ENCODE measurements around the gene STK4.

STK4 gene

DNA sequence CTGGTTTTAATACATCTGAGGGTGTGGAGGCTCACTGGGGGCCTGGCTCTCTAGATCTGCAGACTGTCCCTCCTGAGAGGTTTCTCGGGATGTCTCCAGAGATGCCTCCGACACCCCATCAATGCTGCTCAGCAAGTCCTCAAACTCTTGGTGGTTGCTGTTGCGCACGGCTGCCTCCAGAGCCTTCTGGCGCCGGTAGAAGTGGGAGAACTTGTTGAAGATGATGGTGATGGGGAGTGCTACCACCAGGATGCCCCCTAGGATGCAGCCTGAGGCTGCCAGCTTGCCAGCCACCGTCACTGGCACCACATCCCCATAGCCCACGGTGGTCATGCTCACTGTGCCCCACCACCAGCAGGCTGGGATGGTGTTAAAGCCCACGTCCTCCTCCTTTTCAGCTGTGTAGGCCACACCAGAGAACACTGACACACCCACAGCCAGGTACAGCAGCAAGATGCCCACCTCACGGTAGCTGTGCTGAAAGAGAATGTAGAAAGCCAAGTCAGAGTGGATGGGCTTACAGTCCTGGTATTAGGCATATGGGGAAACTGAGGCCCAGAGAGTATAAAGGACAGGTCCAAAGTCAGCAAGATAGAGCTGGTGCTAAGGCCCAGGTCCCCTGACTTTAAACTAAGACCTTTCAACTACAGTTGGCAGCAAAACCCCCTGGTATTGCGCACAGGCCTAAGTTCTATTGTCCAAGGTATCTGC is 128.7 kb downstream of the STK4 start:
- H3K27me3 ChIP-seq = peaks cover 41% of the 10 kb centered on the region

DNA sequence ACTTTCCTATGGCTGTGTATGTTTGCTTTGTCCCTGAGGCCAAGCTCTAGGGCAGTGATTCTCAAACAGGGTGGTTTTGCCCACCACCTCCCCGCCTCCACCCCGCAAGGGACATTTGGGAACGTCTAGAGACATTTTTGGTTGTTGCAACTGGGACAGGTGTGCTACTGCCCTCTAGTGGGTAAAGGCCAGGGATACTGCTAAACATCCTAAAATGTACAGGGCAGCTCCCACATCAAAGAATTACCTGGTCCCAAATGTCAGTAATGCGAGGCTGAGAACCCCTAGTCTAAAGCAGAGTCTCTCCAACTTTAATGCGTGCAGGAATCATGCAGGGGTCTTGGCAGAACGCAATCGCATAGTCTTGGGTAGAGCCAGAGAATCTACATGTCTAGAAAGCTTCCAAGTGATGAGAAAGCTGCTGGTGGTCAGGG is 129.5 kb downstream of the STK4 start:
- Histone ChIP-seq H3K9me3 (no peaks in the 10 kb centered on the region), H3K4me1 (ENCODE audit: control insufficient read depth in 1 of 2, insufficient read depth in 1 of 2, low read depth in 1 of 2, low read length in 1 of 2) (peaks cover 12 to 13% of the 10 kb centered on the region in 2 experiments), H3K27me3 (peaks cover 49% of the 10 kb centered on the region), H3K27ac (no peak overlapping the region), H3K36me3 (peaks cover 38% of the 10 kb centered on the region), H3K4me3 (ENCODE audit: low read depth in 1 of 2, low read length in 1 of 2) (no peak overlapping the region)
- TF ChIP-seq, protein P1, sequence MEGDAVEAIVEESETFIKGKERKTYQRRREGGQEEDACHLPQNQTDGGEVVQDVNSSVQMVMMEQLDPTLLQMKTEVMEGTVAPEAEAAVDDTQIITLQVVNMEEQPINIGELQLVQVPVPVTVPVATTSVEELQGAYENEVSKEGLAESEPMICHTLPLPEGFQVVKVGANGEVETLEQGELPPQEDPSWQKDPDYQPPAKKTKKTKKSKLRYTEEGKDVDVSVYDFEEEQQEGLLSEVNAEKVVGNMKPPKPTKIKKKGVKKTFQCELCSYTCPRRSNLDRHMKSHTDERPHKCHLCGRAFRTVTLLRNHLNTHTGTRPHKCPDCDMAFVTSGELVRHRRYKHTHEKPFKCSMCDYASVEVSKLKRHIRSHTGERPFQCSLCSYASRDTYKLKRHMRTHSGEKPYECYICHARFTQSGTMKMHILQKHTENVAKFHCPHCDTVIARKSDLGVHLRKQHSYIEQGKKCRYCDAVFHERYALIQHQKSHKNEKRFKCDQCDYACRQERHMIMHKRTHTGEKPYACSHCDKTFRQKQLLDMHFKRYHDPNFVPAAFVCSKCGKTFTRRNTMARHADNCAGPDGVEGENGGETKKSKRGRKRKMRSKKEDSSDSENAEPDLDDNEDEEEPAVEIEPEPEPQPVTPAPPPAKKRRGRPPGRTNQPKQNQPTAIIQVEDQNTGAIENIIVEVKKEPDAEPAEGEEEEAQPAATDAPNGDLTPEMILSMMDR (IDR thresholded peaks at IDR 0.05) = no peak

More for the DNA sequence above, 128.7 kb downstream of the STK4 start:
- Histone ChIP-seq H3K4me1 (ENCODE audit: control insufficient read depth in 1 of 2, insufficient read depth in 1 of 2, low read depth in 1 of 2, low read length in 1 of 2) (peaks cover 9 to 13% of the 10 kb centered on the region in 2 experiments), H3K36me3 (peaks cover 46% of the 10 kb centered on the region), H3K27ac (no peak overlapping the region), H3K4me3 (ENCODE audit: low read depth in 1 of 2, low read length in 1 of 2) (no peak overlapping the region), H3K9me3 (no peaks in the 10 kb centered on the region)
- TF ChIP-seq, protein P1 (IDR thresholded peaks at IDR 0.05) = no peak

DNA sequence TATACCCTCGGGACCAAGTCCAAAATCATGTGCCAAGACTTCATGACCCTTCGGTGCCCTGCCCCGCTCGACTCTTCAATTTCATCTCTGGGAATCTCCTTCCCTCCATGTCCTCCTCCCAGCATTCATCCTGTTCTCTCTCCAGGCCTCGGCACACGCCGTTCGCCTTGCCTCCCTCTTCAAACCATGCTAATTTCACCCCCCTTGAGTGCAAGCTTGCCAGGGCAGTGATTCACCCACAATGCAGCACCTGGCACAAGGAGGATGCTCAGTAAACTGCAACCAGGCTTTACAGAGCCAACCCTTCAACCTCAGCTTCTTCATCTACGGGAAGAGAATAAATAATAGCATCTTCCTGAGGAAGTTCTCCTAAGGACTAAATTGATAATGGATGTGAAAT is 130.5 kb downstream of the STK4 start:
- TF ChIP-seq, protein P1 (IDR thresholded peaks at IDR 0.05) = no peak
- Histone ChIP-seq H3K4me1 (ENCODE audit: control insufficient read depth in 1 of 2, insufficient read depth in 1 of 2, low read depth in 1 of 2, low read length in 1 of 2) (peaks cover 13 to 15% of the 10 kb centered on the region in 2 experiments), H3K27ac (no peak overlapping the region), H3K4me3 (ENCODE audit: low read depth in 1 of 2, low read length in 1 of 2) (no peak overlapping the region), H3K9me3 (no peaks in the 10 kb centered on the region), H3K36me3 (peaks cover 30% of the 10 kb centered on the region), H3K27me3 (peaks cover 59% of the 10 kb centered on the region)

DNA sequence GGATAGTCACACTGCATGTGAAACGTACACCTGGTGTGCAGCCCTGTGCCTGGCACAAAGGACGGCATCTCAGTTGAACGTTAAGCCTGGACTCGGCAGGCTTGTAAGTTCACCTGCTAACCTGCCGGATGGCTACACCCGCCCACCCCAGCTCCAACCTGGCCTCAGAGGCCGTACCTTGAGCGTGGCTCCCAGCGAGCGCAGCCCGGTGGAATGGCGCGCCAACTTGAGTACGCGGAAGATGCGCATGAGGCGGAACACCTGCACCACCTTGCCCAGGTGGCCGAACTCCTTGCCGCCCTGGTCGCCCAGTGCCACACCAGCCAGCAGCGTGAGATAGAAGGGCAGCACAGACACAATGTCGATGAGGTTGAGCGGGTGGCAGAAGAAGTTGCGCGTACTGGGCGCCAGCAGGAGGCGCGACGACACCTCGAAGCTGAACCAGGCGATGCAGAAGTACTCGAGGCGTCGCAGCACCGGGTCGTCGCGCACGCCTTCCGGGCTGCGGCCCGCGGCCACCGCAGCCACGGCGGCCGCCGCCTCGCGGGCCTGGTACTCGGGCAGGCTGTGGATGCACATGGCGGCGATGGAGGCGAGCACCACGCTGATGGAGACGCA is 131.3 kb downstream of the STK4 start:
- peaks cover 22% of the 10 kb centered on the region for H3K36me3 ChIP-seq
- TF ChIP-seq, protein P1 (IDR thresholded peaks at IDR 0.05) = peak; percentile 36
- H3K4me1 ChIP-seq (ENCODE audit: control insufficient read depth in 1 of 2, insufficient read depth in 1 of 2, low read depth in 1 of 2, low read length in 1 of 2) = peaks cover 13 to 15% of the 10 kb centered on the region in 2 experiments
- H3K9me3 ChIP-seq = no peaks in the 10 kb centered on the region
- H3K4me3 ChIP-seq (ENCODE audit: low read depth in 1 of 2, low read length in 1 of 2) = peak overlapping the region; percentile 49 to 53
- H3K27me3 ChIP-seq = peaks cover 67% of the 10 kb centered on the region
- H3K27ac ChIP-seq = no peak overlapping the region

DNA sequence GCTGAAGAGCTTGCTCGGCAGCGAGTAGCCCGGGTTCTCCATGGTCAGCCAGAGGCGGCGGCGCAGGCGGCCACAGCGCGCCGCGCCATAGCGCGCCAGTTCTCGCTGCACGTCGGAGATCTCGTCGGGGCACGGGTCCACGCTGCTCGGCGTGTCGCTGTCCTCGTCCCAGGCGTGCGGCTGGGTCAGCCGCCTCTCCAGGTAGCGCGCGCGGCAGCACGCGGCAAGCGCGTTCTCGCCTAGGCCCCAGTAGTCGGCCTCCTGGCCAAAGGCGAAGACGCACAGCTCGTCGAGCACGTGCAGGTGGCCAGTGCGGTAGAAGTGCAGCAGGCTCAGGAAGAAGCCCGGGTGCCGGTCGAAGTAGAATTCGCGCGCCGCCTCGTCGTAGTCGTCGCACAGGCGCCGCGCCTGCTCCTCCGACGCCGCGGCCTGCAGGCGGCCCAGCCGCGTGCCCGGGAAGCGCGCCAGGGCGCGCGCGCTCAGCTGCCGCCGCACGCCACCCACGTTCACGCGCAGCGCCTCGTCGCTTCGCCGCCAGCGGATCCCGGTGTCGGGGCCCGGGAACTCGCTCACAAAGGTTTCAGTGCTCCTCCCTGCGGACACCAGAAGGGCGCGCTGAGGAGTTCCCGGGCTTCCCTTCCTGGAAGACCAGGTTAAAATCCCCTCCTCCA is 131.9 kb downstream of the STK4 start:
- H3K4me3 ChIP-seq (ENCODE audit: low read depth in 1 of 2, low read length in 1 of 2) = peak overlapping the region; percentile 49 to 53
- no peak overlapping the region for H3K27ac ChIP-seq

More for the DNA sequence above, 131.9 kb downstream of the STK4 start:
- TF ChIP-seq, protein P1 (IDR thresholded peaks at IDR 0.05) = no peak
- Histone ChIP-seq H3K36me3 (peaks cover 16% of the 10 kb centered on the region), H3K27me3 (peaks cover 73% of the 10 kb centered on the region), H3K4me1 (ENCODE audit: control insufficient read depth in 1 of 2, insufficient read depth in 1 of 2, low read depth in 1 of 2, low read length in 1 of 2) (peaks cover 13 to 15% of the 10 kb centered on the region in 2 experiments), H3K9me3 (no peaks in the 10 kb centered on the region)

All from neutrophil (primary cell).